BE2C (cell line): ENCODE measurements around the gene ZCCHC24.

ENCODE experiments used
- DNase-seq: peaks from one replicate; pipeline ENCODE4 v3.0.0-alpha.2; 2020
- H3K27me3 ChIP-seq: fragments of 250-450 bp; sonication (Bioruptor Pico); 2 replicates; pipeline ENCODE4 v1.5.1; 2020; ENCODE audit warnings: mild to moderate bottlenecking
- H3K36me3 ChIP-seq: fragments of 250-450 bp; sonication (Bioruptor Pico); 2 replicates; pipeline ENCODE4 v1.5.1; 2020; ENCODE audit warnings: mild to moderate bottlenecking
- H3K4me1 ChIP-seq: fragments of 250-450 bp; sonication (Bioruptor Pico); 2 replicates; pipeline ENCODE4 v1.5.1; 2020
- H3K4me3 ChIP-seq: 2 replicates; pipeline ENCODE4 v1.5.1; 2011; ENCODE audit warnings: low read depth, low read length
- H3K9me3 ChIP-seq: fragments of 250-450 bp; sonication (Bioruptor Pico); 2 replicates; pipeline ENCODE4 v1.5.1; 2020
- CTCF ChIP-seq: IDR thresholded peaks from 2 replicates; pipeline ENCODE4 v1.5.1; 2012; ENCODE audit warnings: mild to moderate bottlenecking, low read depth, low read length

Gene ZCCHC24

DNA sequence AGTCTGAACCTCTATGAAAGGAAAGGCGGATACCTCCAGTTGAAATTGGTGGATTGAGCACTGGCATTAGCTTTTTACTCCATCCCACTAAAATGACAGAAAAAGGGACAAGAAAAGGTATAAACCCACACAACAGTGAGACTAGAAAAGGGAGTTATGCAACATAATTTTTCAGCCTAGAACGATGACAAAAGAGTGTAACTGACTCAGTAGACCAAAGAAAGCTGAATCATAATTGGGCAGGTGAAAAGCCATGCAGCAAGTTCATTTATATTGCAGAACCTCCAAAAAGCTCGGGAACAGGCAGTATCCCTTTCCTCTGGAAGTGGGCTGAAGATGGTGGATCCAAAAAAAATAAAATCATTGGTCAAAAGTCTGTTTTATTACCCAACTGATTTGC is 30.5 kb upstream of the ZCCHC24 start:
- no peak for TF ChIP-seq CTCF
- H3K4me3 ChIP-seq: no peak overlapping the region
- no peaks in the 10 kb centered on the region for H3K9me3 ChIP-seq
- H3K27me3 ChIP-seq: no peaks in the 10 kb centered on the region
- DNase-seq: no peak
- H3K4me1 ChIP-seq: no peaks in the 10 kb centered on the region
- no peaks in the 10 kb centered on the region for H3K36me3 ChIP-seq

DNA sequence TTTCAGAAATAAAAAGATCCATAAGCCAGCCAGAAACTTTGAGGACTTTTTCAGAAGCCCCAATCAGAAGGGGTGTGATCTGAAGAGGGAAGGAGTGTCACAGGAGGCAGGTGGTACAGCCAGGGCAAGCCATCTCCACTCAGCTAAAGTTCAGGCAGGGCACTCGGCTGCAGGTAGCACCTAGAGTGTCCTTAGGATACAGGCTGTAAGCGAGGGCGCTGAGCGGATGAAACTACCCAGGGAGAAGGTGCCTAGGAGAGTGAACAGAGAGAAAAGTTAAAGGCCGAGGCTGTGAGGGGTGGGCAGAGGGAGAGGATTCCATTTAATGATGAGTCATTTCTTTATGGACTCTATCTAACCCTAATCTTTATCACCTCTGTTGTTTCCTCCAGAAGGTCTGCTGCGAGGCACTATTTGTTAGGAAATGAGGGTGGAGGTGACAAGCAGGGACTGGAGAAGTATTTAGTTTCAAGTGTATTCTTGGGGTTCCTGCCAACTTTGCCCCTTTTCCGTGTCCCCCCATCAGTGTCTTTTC is 29.8 kb upstream of the ZCCHC24 start:
- no peaks in the 10 kb centered on the region for H3K27me3 ChIP-seq
- H3K4me1 ChIP-seq: no peaks in the 10 kb centered on the region
- no peaks in the 10 kb centered on the region for H3K9me3 ChIP-seq
- no peak for DNase-seq
- no peaks in the 10 kb centered on the region for H3K36me3 ChIP-seq
- H3K4me3 ChIP-seq: no peak overlapping the region
- TF ChIP-seq CTCF: no peak

DNA sequence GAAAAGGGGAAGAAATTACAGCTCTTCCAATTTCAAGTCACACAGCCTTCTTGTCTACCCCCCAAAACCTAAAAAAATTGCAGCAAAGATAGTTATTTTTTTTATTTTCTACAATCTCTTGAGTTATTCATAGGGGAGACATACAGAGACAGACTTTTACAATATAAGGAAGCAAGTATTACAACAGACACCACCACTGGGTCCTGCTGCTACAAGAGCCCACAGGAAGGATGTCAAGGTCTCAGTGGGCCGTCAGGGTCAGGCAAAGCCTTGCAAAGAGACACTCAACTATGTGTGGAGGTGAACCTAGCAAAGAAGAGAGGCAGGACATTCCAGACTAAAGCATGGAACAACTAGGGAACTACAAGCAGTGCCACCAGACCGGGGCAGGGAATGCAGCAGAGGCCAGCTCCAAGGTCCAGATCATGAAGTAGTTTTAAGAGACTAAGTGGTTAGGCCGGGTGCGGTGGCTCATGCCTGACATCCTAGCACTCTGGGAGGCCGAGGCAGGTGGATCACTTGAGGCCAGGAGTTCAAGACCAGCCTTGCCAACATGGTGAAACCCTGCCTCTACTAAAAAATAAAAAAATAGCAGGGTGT is 28.2 kb upstream of the ZCCHC24 start:
- TF ChIP-seq CTCF: no peak
- Histone ChIP-seq H3K4me3 (no peak overlapping the region), H3K4me1 (no peaks in the 10 kb centered on the region), H3K27me3 (no peaks in the 10 kb centered on the region), H3K36me3 (no peaks in the 10 kb centered on the region), H3K9me3 (no peaks in the 10 kb centered on the region)
- no peak for DNase-seq

GRCh38 chr10:79472951-79473350 is 27.5 kb upstream of the ZCCHC24 start:
- Histone ChIP-seq H3K4me3 (no peak overlapping the region), H3K4me1 (no peaks in the 10 kb centered on the region), H3K9me3 (no peaks in the 10 kb centered on the region), H3K27me3 (no peaks in the 10 kb centered on the region), H3K36me3 (no peaks in the 10 kb centered on the region)
- no peak for DNase-seq
- TF ChIP-seq CTCF: no peak

GRCh38 chr10:79472449-79472848 is 27.0 kb upstream of the ZCCHC24 start:
- no peaks in the 10 kb centered on the region for H3K9me3 ChIP-seq
- no peak for TF ChIP-seq CTCF
- H3K4me3 ChIP-seq: no peak overlapping the region
- H3K36me3 ChIP-seq: no peaks in the 10 kb centered on the region
- H3K4me1 ChIP-seq: no peaks in the 10 kb centered on the region
- DNase-seq: no peak
- no peaks in the 10 kb centered on the region for H3K27me3 ChIP-seq

DNA sequence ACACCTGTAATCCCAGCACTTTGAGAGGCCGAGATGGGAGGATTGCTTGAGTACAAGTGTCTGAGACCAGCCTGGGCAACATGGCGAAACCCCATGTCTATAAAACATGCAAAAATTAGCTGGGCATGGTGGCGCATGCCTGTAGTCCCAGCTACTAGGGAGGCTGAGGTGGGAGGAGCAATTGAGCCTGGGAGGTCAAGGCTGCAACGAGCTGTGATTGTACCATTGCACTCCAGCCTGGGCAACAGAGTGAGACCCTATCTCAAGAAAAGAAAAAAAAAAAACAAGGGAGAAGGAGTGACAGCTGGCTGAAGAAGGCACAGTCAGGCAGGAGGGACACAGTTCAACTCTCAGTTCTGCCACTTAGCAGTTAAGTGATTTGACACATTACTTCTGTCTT is 26.4 kb upstream of the ZCCHC24 start:
- H3K4me1 ChIP-seq: no peaks in the 10 kb centered on the region
- no peak for DNase-seq
- H3K9me3 ChIP-seq: no peaks in the 10 kb centered on the region
- no peaks in the 10 kb centered on the region for H3K36me3 ChIP-seq
- no peaks in the 10 kb centered on the region for H3K27me3 ChIP-seq
- H3K4me3 ChIP-seq: no peak overlapping the region
- no peak for TF ChIP-seq CTCF
